HL-60 (cell line): ENCODE results near the gene COL7A1. TPM values are rescaled to one million over a fixed set of nuclear protein-coding genes. Genes with fewer than 3 reads are reported as not detected.

Source experiments
- DNase-seq, 2 experiments: peaks; one replicate each; pipeline ENCODE4 v3.0.0-alpha.2; 2010 to 2020; ENCODE audit warnings: low read depth in 1 of 2, low spot score in 1 of 2
- H3K27ac ChIP-seq: fragments of 250-450 bp; sonication (Bioruptor Pico); replicated peaks from 2 replicates; pipeline ENCODE4 v1.5.1; 2020; ENCODE audit warnings: mild to moderate bottlenecking, moderate library complexity
- H3K27me3 ChIP-seq: fragments of 250-450 bp; sonication (Bioruptor Pico); 2 replicates; pipeline ENCODE4 v1.5.1; 2021; ENCODE audit warnings: mild to moderate bottlenecking, moderate library complexity; ENCODE audit not compliant: insufficient read depth, poor library complexity, severe bottlenecking
- H3K4me3 ChIP-seq: replicated peaks from 2 replicates; pipeline ENCODE4 v1.5.1; 2011; ENCODE audit warnings: mild to moderate bottlenecking, control low read depth, low read length; ENCODE audit not compliant: insufficient read depth
- CTCF ChIP-seq: IDR thresholded peaks from one replicate; pipeline ENCODE4 v1.5.1; 2011; ENCODE audit warnings: low read length, control low read depth, inconsistent platforms; ENCODE audit not compliant: insufficient read depth
- GABPA ChIP-seq: IDR thresholded peaks from 2 replicates; pipeline ENCODE4 v1.6.1; 2012; ENCODE audit warnings: low read depth
- POLR2AphosphoS5 ChIP-seq: IDR thresholded peaks from 2 replicates; pipeline ENCODE4 v1.6.1; 2012; ENCODE audit warnings: low read depth
- REST ChIP-seq: IDR thresholded peaks from 2 replicates; pipeline ENCODE4 v1.6.1; 2012; ENCODE audit warnings: low read depth; ENCODE audit not compliant: insufficient replicate concordance
- SPI1 ChIP-seq: IDR thresholded peaks from 2 replicates; pipeline ENCODE4 v1.6.1; 2012; ENCODE audit warnings: low read depth, mild to moderate bottlenecking, borderline replicate concordance
- microRNA-seq: library from miRNA; unstranded; fragments of <30 nt; microRNA quantifications from one replicate; pipeline ENCODE4, GENCODE V29; 2018

COL7A1 gene

GRCh38 chr3:48514431-48515227 is 80.5 kb downstream of the COL7A1 start:
- Histone ChIP-seq H3K27me3 (no peaks in the 10 kb centered on the region), H3K4me3 (no peak overlapping the region), H3K27ac (no peak overlapping the region)
- no peak for DNase-seq
- TF ChIP-seq CTCF = no peak
- TF ChIP-seq GABPA = no peak
- TF ChIP-seq REST = no peak
- no peak for TF ChIP-seq SPI1
- TF ChIP-seq POLR2AphosphoS5 = no peak

Small RNAs within 50 kb of the gene (microRNA-seq; reads per million reads assigned to microRNA genes)
- gene MIR4793 (not detected), gene MIR6823 (not detected), gene MIR711 (not detected)
